BJ (cell line): ENCODE measurements around the gene SMC6. TPM values are rescaled to one million over a fixed set of nuclear protein-coding genes. Genes with fewer than 3 reads are reported as not detected.

Source experiments
- CTCF ChIA-PET: fragments of 350-600 bp; formaldehyde crosslinking; extraction: SDS; loops from one replicate; lab custom pipeline; 2021; ENCODE audit warnings: antibody characterized with exemption, inconsistent platforms; lab: Yijun Ruan, JAX
- POLR2A ChIA-PET: fragments of 300-600 bp; sonication (Branson Sonifier 250); formaldehyde crosslinking; extraction: SDS; loops from one replicate; lab custom pipeline; 2021; ENCODE audit warnings: antibody characterized with exemption; lab: Charles Lee
- DNase-seq: peaks from one replicate; pipeline ENCODE4 v3.0.0-alpha.2; 2011; ENCODE audit warnings: low read depth
- H3K27me3 ChIP-seq: 2 replicates; pipeline ENCODE4 v1.6.0; 2011; ENCODE audit warnings: low read length; ENCODE audit not compliant: control insufficient read depth, insufficient read depth
- H3K36me3 ChIP-seq: 2 replicates; pipeline ENCODE4 v1.5.1; 2011; ENCODE audit warnings: low read length; ENCODE audit not compliant: control insufficient read depth, insufficient read depth
- H3K4me3 ChIP-seq: 2 replicates; pipeline ENCODE4 v1.5.1; 2011; ENCODE audit warnings: low read depth, mild to moderate bottlenecking, control low read depth, low read length
- CTCF ChIP-seq: IDR thresholded peaks from 2 replicates; pipeline ENCODE4 v1.5.1; 2011; ENCODE audit warnings: low read depth, mild to moderate bottlenecking, control low read depth, inconsistent platforms, low read length, moderate library complexity; ENCODE audit not compliant: insufficient read depth
- polyA plus RNA-seq: library from polyadenylated mRNA; depleted of rRNA; stranded (reverse); fragments of >200 nt; gene quantifications from 2 replicates; pipeline ENCODE4 v1.2.3, GENCODE V29; 2011

SMC6 gene
- polyA plus RNA-seq, 1 experiment, result 5.2 TPM

DNA sequence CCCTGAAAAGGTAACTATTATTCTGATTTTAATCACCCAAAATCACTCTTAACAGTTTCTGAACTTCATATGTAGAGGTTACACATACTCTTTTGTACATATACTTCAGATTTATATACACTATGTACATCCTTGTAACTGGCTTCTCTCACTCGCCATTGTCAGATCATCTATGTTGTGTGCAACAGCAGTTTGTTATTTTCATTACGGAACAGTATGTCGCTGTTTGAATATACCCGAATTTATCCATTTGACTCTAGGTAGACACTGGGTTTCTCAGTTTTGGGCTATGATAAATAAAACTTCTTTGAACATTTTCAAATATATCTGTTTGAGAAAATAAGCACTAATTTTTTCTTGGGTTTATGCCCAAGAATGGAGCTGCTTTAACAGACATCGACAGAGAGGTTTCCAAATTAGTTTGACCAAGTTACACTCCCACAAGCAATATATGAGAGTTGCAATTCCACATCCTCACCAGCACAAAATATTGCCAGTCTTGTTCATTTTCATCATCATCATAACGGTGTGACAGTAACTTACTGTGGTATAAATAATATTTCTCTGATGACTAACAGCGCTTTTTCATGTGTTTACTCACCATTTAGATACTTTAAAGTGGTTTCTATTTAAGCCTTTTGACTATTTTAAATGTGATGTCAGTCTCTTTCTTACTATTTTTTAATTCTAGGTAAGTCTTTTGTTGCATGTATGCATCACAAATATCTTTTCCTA, 80.9 kb downstream of the SMC6 start:
- CTCF ChIA-PET, result interaction anchor here (0.9 to 6.4 kb wide), 5 partner anchors 12 to 900 kb away, joined by 4 to 98 read pairs (median 7); no protein-coding TSS in a partner anchor
- POLR2A ChIA-PET, result no interaction called here
- H3K4me3 ChIP-seq, result no peak overlapping the region
- no peak for TF ChIP-seq CTCF
- DNase-seq, result peak; percentile 22
- peaks cover 2% of the 10 kb centered on the region for H3K36me3 ChIP-seq
- no peaks in the 10 kb centered on the region for H3K27me3 ChIP-seq

- H3K36me3 ChIP-seq, result peaks cover 3% of the 10 kb centered on the region
- DNase-seq, result no peak
- no peak for TF ChIP-seq CTCF
- H3K4me3 ChIP-seq, result no peak overlapping the region
- CTCF ChIA-PET, result interaction anchor here (1.4 to 6.4 kb wide), 2 partner anchors 13 to 23 kb away, joined by 3 to 98 read pairs; no protein-coding TSS in a partner anchor
- no peaks in the 10 kb centered on the region for H3K27me3 ChIP-seq
- POLR2A ChIA-PET, result no interaction called here
Measured at GRCh38 chr2:17667898-17668297, 85.7 kb downstream of the SMC6 start.

GRCh38 chr2:17664534-17664933, 89.1 kb downstream of the SMC6 start:
- CTCF ChIA-PET, result no interaction called here
- Histone ChIP-seq H3K36me3 (peaks cover 1% of the 10 kb centered on the region; the same call in 1 of the 2 replicates), H3K27me3 (no peaks in the 10 kb centered on the region), H3K4me3 (no peak overlapping the region)
- no peak for TF ChIP-seq CTCF
- DNase-seq, result no peak
- POLR2A ChIA-PET, result no interaction called here

DNA sequence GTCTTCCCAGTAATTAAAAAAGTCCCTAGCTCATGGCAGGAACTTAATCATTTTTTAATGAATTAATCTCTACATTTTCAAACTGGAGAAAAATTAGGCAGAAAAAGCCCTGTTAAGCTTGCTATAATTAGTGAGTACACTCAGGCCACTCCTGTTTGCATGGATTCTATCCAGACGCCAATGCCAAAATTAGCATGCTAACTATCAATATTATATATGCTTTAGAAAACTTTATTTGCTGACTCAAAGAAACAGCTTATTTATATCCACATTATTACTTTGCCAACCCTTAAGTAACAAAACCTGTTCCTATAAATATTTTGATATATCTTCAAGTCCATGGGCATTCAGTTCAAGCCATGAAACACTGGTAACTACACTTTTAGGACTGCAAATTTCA, 90.9 kb downstream of the SMC6 start:
- ChIA-PET CTCF (interaction anchor here (1.0 to 6.6 kb wide), 2 partner anchors 9 to 17 kb away, joined by 5 to 33 read pairs; no protein-coding TSS in a partner anchor), POLR2A (no interaction called here)

More for the DNA sequence above, 90.9 kb downstream of the SMC6 start:
- H3K4me3 ChIP-seq, result no peak overlapping the region
- TF ChIP-seq CTCF, result no peak
- H3K36me3 ChIP-seq, result peaks cover 1% of the 10 kb centered on the region; the same call in 1 of the 2 replicates
- no peaks in the 10 kb centered on the region for H3K27me3 ChIP-seq
- DNase-seq, result no peak
